Kasumi-1 (cell line): ENCODE results near the gene RHBDD3.
A peak's percentile ranks its signal among the peaks of the same experiment; 100 is the strongest.

Experiments used
- DNase-seq, 2 experiments: peaks; one replicate each; lab custom pipeline; 2025; lab: John Stamatoyannopoulos, UW

The RHBDD3 gene

DNA sequence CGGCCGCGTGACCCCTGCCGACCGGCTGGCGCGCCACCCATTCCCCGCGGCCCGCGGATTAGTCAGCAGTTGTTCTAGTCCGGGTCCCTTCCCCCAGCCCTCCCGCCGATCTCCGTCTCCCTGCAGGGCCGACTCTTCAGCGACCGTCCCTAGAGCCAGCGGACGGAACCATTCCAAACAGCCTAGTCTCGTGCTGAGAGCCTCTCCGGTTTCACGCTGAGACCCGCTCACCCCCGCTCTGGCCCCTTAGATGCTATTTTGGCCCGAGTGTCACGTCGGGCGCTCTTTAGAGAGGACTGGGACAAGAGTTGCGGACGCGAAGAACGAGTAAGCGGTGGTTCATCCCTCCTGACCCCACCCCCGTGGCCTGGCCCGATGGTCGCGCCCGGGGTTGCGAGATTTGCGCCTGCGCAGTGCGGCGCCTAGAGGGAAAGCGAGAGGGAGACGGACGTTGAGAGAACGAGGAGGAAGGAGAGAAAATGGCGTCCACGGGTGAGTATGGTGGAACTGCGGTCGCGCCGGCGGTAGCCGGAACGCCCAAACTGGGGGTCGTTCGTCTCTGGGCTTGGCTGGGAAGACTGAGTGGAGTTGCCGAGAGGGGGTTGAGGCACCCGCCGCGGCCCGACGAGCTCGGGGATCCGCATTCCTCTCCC is at the start of gene RHBDD3, which contains the start of gene EWSR1:
Gene RHBDD3 (minus strand): TSS at position 124 of the 653 bp plus-strand sequence. CDS start 2,355 bp downstream, outside the sequence.
Gene EWSR1 (plus strand): TSS at position 411 of the 653 bp plus-strand sequence. CDS start 69 bp downstream, at position 480.
- peak; percentile 92 to 94 for DNase-seq

DNA sequence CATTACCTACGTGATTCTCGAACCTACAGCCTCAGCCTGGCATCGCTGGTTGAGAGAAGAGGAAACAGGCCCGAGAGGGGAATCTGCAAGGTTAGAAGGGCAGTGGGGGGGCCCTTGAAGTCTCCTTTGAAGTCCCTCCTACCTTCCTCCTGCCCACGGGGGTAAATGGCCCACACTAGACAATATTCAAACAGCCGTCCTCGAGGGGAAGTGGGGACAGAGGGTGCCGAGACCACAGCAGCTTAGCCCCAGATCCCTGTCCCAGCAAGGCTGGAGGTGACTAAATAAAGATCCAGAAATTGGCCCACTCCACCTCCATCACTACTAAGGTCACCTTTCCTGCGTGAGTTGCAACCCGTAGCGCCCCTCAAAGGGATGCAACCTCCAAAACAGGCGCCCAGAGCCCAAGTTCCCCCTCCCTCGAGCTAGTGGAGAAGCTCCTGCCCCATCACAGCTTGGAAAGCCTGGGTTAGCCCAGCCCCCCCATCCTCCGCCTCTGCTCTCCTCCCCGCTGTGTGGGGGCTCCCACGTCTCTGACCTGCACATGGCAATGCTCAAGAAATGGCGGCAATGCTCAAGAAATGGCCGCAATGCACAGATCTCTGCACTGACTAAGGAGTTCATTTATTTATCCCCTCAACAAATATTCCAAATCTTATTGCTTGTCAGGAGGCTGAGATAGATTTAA is 48.5 kb upstream of the RHBDD3 start:
- DNase-seq, result no peak

DNA sequence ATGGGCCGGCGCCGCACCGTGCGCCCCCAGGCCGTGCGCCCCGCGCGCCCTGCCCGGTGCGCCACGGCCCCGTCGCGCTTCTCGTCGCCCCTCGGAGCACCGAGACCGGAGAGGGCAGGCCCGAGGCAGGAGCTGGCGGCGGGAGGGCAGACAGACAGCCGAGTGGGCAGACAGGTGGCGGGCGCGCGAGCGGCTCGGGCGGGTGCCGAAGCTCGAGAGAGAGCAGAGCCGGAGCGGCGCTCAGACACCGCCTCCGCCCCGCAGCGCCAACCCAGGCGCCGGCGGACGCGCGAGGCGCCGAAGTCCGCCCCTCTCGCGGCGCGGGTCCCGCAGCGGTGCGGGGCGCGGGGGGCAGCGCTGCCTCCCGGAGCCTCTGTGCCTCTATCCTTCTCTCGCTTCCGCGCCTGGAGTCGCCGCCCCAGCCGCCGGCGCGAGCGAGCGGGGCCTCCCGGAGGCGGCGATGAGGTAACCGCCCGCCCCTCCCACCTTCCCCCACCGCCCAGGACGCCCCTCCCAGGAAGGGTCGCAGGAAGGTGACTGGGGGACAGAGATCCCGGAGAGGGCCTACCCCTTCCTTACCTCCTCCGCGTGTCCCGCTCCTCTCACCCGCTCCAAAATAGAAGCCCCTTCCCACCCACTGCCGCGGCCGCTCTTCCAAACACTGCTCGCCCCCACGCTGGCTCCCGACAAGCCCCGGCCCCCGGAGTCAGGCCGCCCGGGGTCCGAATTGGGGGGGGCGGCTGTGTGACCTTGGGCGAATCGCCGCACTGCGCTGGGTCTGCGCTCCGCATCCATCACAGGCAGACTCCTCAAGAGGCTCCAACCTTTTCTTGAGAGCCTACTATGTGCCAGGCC is 47.7 kb upstream of the RHBDD3 start, which contains the start of gene RASL10A:
Gene RASL10A (minus strand): TSS at position 412 of the 855 bp plus-strand sequence. CDS start 451 bp downstream, outside the sequence.
- DNase-seq, result no peak

DNA sequence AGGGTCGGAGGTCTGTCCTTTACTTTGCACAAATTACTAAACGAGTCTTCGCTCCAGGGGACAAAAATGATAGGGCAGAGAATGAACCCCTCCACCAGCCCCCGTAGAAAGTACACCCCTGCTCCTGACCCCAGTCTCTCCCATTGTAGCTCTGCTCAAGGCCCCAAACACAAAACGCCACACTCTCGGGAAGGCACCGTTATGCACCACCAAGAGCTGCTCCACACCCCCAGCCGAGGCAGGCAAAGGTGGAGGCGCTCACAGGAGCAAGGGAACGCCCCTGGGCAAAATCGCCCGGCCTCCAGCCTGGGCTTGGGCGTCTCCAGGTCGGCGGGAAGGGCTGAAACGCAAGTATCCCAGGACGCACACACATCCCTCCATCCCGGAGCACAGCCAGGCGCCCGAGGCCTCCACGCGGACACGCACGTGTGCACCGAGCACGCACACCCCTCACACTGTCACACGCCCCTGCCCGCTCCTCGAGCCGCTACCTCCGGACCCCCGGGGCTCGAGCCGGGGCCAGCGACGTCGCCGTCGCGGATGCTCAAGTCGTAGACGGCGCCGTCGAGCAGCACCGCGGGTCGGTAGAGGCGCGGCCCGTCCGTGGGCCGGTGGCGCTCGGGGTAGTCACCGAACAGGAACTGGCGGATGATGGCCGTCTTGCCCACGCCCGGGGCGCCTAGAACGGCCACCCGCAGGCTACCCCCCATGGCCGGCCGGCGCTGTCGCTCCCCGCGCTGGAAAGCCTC is 46.9 kb upstream of the RHBDD3 start:
- no peak for DNase-seq

DNA sequence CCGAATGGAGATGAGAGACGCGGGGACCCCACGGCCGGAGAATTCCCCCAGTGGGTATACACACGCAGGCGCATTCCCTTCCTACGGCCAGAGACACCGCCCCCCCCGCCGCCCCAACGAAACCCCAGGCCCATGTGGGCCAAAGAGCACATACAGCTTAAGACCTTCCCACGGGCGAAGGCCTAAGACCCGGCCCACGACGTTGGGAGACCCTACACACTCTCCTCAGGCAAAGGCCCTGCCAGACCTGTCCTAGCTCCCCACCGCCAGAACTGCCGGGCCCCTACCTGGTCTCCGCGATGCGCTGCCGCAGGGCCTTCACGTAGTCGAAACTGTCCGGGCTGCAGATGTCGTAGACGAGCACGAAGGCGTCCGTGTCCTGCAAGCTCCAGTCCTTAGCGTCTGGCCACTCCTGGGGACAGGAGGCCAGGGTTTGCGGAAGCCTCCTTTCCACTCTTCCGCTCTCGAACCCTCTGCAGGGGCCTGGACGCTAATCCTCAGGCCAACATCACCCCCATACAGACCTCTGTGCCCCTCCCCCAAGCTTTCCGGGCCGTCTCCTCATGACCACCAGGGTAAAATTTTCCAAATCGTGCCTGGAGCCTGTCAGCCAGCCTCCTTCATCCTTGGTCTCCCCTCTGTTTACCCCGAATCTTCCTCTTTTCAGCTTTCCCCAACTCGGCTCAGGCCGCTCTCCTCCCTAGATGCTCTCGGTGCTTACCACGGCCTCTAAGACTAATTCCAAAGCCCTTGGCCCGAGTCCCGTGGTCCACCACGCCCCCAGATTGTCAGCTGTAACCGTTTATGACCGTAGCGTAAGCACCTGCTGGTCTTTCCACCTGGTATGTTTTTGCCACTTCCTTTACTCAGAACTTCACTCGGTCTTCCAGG is 46.0 kb upstream of the RHBDD3 start:
- no peak for DNase-seq

DNA sequence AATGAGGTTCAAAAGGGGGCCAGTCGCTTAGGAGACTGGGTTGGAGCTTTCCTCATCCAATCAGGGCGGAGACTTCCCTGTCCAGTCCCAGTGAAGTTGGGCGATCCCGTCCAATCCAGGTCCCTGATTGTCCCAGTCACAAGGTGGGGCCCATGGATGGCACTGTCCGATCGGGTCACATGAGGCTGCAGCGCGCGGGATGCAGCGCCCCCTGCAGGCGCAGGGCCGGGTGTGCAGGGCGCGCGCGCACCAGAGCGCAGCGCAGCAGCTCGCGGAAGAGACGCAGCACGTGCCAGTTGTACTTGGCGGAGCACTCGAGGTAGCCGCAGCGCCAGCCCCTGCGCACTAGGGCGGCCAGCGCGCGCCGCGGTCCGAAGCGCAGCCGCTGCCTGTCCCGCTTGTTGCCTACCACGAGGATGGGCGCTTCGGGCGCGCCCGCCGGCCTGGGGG is 45.4 kb upstream of the RHBDD3 start:
- no peak for DNase-seq

DNA sequence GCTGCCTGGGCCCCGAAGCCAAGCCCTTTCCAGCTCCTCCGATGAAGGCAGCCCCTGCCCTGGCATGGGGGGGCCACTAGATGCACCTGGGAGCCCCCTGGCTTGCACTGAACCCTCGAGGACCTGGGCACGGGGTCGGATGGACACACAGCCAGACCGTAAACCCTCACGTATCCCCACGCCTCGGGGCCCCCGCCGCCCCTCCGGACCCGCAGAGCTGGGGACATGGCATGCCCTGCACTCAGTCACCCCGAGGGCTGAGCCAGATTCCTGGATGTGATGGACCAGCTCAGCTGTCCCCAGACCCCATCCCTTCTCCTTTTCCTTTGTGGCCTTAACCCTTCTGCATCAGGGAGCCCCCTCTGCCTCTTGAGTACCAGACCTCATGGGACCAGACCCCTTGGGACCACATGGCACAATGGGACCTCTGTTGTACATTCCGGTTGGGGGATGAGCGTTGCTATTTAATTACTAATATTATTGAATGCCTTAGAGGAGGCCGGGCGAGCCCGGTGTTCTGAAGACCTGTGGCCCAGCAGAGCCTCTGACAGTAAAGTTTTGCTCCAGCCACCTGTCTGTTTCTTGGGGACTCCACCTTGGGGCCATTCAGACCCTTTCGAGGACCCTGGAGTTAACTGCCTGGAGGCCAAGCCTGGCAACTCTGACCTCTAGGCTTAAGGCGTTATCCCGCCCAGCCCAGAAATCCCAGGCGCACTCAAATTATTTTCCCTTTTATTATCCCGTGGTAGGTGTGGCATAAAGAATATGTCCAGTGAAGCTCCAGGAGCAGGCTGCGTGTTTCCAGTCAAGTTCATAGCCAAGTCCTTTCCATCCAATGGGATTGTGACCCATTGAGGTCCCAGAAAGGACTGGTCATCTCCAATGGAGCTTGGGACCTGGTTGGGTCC is 44.7 kb upstream of the RHBDD3 start:
- no peak for DNase-seq

DNA sequence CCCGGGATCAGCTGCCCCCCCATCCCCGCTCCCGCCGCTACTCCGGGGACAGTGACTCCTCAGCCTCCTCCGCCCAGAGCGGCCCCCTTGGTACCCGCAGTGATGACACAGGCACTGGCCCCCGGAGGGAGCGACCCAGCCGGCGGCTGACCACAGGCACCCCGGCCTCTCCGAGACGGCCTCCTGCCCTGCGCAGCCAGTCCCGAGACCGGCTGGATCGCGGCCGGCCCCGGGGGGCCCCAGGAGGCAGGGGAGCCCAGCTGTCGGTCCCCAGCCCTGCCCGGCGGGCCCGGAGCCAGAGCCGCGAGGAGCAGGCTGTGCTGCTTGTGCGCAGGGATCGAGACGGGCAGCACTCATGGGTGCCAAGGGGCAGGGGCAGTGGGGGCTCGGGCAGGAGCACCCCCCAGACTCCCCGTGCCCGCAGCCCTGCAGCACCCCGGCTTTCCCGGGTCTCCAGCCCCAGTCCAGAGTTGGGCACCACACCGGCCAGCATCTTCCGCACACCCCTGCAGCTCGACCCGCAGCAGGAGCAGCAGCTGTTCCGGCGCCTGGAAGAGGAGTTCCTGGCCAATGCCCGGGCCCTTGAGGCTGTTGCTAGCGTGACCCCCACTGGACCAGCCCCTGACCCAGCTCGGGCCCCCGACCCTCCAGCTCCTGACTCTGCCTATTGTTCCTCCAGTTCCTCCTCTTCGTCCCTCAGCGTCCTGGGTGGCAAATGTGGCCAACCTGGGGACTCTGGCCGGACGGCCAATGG is 43.9 kb upstream of the RHBDD3 start:
- no peak for DNase-seq

DNA sequence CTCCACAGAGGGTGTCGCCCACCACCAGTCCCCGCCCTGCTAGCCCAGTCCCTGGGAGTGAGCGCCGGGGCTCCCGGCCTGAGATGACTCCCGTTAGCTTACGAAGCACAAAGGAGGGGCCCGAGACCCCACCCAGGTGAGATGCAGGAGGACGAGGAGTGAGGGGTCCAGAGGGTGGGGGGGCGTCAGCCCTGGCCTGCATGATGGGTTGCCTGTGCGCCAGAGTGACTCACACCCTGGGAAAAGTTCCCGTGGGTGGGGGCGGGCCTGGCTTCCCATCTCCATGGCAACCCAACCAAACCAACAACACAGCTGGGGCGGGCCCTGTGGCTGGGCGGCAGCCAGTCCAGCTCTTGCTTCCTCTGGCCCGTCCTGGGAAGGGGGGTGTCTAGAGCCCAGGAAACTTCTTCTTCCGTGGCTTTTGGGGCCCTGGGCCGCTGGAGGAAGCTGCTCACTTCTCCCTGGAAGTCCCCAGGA is 43.1 kb upstream of the RHBDD3 start:
- DNase-seq, result peak; percentile 79 to 82

DNA sequence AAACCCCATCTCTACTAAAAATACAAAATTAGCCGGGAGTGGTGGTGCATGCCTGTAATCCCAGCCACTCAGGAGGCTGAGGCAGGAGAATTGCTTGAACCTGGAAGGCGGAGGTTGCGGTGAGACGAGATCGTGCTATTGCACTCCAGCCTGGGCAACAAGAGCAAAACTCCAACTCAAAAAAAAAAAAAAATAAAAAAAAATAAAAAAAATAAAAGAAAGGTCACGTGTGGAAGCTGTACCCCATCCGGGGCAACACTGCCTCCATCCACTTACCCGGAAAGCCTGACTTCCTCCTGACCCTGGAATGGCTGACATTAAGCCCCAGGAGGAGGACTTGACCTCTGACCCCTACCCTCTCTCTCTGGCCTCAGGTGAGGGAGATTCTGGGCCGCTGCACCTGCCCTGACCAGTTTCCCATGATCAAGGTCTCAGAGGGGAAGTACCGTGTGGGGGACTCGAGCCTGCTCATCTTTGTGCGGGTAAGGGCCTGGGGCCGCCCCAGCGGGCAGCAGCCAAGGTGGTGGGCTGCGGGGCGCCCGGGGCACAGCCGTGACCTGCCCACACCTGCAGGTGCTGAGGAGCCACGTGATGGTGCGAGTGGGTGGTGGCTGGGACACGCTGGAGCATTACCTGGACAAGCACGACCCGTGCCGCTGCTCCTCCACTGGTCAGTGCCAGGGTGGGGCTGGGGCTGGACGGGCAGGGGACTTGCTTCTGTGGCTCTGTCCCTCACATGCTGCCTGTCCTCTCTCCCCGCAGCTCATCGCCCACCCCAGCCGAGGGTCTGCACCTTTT is 42.5 kb upstream of the RHBDD3 start:
- no peak for DNase-seq

DNA sequence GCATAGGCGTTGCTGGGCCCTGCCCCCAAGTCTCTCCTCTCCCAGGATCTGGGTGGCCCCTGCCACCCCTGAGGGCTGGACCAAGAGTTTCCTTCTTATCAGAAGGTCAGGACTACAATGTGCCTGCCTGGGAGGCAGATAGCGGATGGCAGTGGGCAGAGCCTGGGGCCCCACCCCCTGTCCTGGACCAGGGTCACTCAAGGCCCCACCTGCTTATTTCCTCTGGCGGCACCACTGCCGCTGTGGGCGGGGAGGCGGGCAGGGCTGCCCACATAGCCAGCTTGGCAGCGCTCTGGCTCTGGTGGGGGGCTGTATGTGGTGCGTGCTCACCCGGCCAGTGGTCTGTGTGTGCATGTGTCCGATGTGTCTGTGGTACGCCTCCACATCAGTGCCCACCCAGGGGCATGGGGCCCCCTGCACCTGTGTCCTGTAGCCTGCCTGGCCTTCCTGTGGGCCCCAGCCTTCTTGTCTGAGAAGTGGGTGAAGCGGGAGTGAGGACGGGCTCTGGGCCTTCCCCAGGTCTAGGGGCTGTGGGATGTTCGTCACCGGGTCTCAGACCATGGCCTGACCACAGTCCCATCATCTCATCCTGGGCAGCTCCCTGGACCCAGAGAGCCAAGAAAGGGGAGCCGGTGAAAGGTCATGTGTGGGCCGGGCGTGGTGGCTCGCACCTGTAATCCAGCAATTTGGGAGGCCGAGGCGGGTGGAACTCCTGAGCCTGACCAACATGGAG is 41.7 kb upstream of the RHBDD3 start:
- DNase-seq, result no peak

DNA sequence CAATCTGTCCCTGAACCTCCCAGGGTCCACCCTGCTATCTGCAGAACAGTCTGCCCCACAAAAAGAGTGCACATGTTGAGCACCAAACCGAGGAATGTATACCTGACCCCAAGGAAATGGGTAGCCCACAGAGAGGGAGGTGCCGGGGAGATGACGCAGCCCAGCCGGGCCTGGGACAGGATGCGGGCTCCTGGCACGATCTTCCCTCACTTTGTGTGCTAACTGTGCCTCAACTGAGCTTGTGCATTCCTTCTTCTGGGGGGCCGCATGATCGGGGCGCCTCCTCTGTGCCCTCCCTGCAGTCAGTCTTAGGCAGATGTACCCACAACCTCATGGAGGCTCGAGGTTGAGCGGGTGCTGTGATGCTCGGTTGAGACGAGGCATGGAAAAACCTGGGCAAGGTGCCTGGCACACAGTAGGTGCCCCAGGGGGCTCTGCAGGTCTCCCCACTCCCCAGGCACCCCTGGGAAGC is 41.0 kb upstream of the RHBDD3 start:
- DNase-seq, result peak; percentile 15 to 38

DNA sequence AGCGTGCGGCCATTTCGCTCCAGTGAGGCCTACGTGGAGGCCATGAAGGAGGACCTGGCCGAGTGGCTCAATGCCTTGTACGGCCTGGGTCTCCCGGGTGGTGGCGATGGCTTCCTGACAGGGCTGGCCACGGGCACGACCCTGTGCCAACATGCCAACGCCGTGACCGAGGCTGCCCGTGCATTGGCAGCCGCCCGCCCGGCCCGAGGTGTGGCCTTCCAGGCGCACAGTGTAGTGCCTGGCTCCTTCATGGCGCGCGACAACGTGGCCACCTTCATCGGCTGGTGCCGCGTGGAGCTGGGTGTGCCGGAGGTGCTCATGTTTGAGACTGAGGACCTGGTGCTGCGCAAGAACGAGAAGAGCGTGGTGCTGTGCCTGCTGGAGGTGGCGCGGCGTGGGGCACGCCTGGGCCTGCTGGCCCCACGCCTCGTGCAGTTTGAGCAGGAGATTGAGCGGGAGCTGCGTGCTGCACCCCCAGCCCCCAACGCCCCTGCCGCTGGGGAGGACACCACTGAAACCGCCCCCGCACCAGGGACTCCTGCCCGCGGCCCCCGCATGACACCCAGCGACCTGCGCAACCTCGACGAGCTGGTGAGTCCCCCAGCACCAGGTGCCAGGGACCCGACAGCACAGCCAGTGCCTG is 40.5 kb upstream of the RHBDD3 start:
- DNase-seq, result no peak

DNA sequence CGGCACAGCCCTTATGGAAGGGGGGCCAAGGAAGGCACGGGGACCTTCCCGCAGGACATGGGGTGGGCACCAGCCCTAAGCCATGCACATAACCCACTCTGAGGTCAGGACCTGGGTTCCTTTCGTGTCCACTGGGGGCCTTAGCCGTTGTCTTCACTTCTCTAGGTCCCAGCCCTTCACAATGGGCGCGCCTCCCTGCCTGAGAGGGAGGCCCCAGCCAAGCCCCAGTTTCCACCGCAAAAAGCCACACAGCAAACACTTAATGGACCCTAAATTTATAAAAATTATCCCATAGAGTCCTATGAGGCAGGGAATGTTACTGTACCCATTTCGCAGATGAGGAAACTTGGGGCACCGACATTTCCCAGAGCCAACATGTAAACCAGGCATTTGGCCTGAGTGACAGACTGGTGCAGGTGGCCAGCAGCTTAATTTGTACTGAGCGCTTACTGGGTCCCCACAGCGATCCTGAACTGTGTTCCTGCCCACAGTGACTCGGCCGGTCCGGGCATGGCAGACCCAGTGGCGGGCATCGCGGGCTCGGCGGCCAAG is 39.9 kb upstream of the RHBDD3 start:
- DNase-seq, result no peak

DNA sequence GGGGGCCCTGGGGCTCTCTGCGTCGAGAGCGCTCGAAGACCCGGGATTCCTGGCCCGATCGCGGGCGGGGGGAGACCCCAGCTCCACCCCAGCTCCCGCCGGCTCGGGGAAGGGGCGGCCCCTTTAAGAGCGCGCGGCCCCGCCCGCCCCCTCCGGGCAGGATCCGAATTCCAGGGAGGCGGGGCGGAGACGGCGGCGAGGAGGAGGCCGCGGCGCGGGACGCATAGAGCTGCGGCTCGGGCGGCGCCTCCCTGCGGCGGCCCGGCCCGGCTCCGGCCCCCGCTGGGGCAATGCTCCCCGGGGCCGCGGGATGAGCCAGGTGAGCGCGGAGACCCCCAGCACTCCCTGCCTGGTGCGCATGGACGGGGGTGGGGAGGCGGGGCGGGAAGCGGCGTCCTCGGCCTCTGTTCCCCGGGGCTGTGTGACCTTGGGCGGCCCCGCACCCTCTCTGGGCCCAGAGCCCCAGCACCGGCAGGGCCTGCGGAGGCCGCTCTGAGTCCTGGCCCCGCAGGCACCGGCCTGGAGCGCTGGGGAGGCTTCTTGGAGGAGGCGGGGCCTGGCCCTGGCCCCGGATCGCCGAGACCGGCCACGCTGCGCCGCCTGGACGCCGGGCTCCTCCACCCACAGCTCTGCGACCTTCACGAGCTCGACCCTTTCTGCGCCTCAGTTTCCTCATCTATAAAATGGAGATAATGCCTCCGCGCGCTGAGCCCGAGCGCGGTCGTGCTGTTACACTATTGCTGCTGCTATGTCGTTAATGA is 39.2 kb upstream of the RHBDD3 start:
- peak; percentile 38 to 66 for DNase-seq
